MM.1S (cell line): ENCODE results near the gene PDE6B.

Source experiments
- CTCF ChIP-seq: fragments of 300-600 bp; sonication (generic); IDR thresholded peaks from 2 replicates; pipeline ENCODE4 v1.5.1; 2016; ENCODE audit warnings: antibody characterized with exemption, low read length, mixed read lengths
- EZH2 ChIP-seq: fragments of 300-600 bp; sonication (generic); optimal IDR thresholded peaks from 2 replicates; pipeline ENCODE3; 2017; ENCODE audit warnings: low read depth, mild to moderate bottlenecking, antibody characterized with exemption, low read length, mixed read lengths

DNA sequence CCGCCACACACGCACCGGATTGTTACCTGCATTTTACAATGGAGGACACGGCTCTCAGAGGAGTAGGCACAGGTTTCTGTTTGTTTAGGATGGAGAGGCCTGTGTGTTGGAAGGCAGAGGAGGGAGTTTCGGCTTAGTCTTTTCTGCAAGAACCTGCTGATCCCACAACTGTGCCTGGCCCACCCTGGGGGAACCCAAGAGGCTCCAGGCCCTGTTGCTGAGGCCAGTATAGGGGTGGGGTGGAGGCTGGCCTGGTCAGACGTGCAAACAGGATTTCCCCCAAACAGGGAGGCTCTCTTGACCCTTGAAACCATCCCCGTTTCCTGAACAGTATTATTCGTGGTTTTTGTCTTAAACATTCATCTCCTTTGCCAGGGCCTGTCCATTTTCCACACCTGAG lies 64.3 kb downstream of the PDE6B start:
- no peak for TF ChIP-seq CTCF
- TF ChIP-seq EZH2: no peak
